ENCODE results near the gene C19orf38. TPM values are rescaled to one million over a fixed set of nuclear protein-coding genes. Genes with fewer than 3 reads are reported as not detected.

Gene C19orf38
- total and polyA plus RNA-seq, 9 of the 15 experiments (the other 6 are each of a cell fraction or from before 2014, with no cell fraction given) = 0.14 to 0.18 TPM; not detected in 7

DNA sequence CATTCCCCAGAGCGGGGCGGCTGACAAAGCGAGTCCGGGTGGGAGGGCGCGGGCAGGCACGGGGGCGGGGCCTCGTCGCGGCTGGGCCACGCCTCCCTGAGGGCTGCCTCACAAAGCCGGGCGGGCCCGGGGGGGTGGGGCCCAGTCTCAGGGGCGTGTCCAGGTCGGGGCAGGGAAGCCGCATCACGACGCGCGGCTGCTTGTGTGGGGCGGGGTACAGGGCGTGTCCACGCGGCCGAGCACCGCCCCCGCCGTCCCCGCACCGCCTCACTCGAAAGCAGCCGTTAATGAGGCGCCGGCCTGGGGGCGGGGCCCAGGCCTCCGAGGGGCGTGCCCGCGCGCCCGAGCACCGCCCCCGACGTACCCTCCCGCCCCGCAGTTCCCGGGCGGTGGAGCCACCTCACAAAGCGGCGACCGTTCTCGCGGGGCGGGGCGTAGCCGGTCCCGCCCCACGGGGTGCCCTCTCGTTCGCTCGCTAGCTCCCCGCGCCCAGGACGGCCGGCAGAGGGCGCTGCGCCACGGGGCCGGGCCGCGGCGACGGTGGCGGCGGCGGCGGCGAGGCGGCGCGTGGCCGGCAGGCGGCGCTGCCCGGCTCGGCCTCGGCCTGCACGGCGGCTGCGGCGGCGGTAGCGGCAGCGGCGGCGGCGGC is 22.9 kb downstream of the C19orf38 start, which contains the start of gene CARM1 (continued):
- TF ChIP-seq, protein P1, sequence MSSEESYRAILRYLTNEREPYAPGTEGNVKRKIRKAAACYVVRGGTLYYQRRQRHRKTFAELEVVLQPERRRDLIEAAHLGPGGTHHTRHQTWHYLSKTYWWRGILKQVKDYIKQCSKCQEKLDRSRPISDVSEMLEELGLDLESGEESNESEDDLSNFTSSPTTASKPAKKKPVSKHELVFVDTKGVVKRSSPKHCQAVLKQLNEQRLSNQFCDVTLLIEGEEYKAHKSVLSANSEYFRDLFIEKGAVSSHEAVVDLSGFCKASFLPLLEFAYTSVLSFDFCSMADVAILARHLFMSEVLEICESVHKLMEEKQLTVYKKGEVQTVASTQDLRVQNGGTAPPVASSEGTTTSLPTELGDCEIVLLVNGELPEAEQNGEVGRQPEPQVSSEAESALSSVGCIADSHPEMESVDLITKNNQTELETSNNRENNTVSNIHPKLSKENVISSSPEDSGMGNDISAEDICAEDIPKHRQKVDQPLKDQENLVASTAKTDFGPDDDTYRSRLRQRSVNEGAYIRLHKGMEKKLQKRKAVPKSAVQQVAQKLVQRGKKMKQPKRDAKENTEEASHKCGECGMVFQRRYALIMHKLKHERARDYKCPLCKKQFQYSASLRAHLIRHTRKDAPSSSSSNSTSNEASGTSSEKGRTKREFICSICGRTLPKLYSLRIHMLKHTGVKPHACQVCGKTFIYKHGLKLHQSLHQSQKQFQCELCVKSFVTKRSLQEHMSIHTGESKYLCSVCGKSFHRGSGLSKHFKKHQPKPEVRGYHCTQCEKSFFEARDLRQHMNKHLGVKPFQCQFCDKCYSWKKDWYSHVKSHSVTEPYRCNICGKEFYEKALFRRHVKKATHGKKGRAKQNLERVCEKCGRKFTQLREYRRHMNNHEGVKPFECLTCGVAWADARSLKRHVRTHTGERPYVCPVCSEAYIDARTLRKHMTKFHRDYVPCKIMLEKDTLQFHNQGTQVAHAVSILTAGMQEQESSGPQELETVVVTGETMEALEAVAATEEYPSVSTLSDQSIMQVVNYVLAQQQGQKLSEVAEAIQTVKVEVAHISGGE (CRISPR knock-in tag; IDR thresholded peaks at IDR 0.05) = peak in 1 of 3 experiments; percentile 35; a peak in 1 of 6 replicates
- TF ChIP-seq NRF1 (conservative IDR thresholded peaks at IDR 0.05 in 1 of 2, IDR thresholded peaks at IDR 0.05 in 1 of 2) (peak; percentile 86 to 87), TCF3 (CRISPR knock-in tag; IDR thresholded peaks at IDR 0.05) (peak; percentile 30; the same call in 1 of the 2 replicates), NEUROD1 (IDR thresholded peaks at IDR 0.05; ENCODE audit: borderline replicate concordance, low read depth, low read length, partially characterized antibody) (no peak), ZNF707 (CRISPR knock-in tag; conservative IDR thresholded peaks at IDR 0.05) (no peak), MAZ (CRISPR knock-in tag; conservative IDR thresholded peaks at IDR 0.05 in 1 of 2, IDR thresholded peaks at IDR 0.05 in 1 of 2) (peak; percentile 40 to 81; a peak in 3 of 4 replicates), RBM15 (IDR thresholded peaks at IDR 0.05; ENCODE audit: insufficient read depth, low read length) (no peak), ATF7 (IDR thresholded peaks at IDR 0.05) (peak; percentile 75; the same call in 1 of the 2 replicates), MEIS2 (IDR thresholded peaks at IDR 0.05; ENCODE audit: partially characterized antibody) (peak; percentile 6), FOXK2 (conservative IDR thresholded peaks at IDR 0.05 in 1 of 2, IDR thresholded peaks at IDR 0.05 in 1 of 2; ENCODE audit: low read depth in 2 of 2) (no peak), GABPB1 (CRISPR knock-in tag; IDR thresholded peaks at IDR 0.05) (peak; percentile 42; the same call in 1 of the 2 replicates)
- TF ChIP-seq, protein P2, sequence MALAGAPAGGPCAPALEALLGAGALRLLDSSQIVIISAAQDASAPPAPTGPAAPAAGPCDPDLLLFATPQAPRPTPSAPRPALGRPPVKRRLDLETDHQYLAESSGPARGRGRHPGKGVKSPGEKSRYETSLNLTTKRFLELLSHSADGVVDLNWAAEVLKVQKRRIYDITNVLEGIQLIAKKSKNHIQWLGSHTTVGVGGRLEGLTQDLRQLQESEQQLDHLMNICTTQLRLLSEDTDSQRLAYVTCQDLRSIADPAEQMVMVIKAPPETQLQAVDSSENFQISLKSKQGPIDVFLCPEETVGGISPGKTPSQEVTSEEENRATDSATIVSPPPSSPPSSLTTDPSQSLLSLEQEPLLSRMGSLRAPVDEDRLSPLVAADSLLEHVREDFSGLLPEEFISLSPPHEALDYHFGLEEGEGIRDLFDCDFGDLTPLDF (CRISPR knock-in tag; IDR thresholded peaks at IDR 0.05) = peak; percentile 54; the same call in 1 of the 2 replicates
- TF ChIP-seq, protein P3, sequence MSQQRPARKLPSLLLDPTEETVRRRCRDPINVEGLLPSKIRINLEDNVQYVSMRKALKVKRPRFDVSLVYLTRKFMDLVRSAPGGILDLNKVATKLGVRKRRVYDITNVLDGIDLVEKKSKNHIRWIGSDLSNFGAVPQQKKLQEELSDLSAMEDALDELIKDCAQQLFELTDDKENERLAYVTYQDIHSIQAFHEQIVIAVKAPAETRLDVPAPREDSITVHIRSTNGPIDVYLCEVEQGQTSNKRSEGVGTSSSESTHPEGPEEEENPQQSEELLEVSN (IDR thresholded peaks at IDR 0.05; ENCODE audit: borderline replicate concordance in 1 of 2, extremely low read depth in 1 of 2, insufficient read depth in 1 of 2, insufficient read length in 1 of 2, low read depth in 1 of 2, low read length in 1 of 2, poor library complexity in 1 of 2, severe bottlenecking in 1 of 2) = peak; percentile 18 to 25
- TF ChIP-seq, protein P4, sequence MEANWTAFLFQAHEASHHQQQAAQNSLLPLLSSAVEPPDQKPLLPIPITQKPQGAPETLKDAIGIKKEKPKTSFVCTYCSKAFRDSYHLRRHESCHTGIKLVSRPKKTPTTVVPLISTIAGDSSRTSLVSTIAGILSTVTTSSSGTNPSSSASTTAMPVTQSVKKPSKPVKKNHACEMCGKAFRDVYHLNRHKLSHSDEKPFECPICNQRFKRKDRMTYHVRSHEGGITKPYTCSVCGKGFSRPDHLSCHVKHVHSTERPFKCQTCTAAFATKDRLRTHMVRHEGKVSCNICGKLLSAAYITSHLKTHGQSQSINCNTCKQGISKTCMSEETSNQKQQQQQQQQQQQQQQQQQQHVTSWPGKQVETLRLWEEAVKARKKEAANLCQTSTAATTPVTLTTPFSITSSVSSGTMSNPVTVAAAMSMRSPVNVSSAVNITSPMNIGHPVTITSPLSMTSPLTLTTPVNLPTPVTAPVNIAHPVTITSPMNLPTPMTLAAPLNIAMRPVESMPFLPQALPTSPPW (CRISPR knock-in tag; IDR thresholded peaks at IDR 0.05) = peak; percentile 94
- TF ChIP-seq, protein P5, sequence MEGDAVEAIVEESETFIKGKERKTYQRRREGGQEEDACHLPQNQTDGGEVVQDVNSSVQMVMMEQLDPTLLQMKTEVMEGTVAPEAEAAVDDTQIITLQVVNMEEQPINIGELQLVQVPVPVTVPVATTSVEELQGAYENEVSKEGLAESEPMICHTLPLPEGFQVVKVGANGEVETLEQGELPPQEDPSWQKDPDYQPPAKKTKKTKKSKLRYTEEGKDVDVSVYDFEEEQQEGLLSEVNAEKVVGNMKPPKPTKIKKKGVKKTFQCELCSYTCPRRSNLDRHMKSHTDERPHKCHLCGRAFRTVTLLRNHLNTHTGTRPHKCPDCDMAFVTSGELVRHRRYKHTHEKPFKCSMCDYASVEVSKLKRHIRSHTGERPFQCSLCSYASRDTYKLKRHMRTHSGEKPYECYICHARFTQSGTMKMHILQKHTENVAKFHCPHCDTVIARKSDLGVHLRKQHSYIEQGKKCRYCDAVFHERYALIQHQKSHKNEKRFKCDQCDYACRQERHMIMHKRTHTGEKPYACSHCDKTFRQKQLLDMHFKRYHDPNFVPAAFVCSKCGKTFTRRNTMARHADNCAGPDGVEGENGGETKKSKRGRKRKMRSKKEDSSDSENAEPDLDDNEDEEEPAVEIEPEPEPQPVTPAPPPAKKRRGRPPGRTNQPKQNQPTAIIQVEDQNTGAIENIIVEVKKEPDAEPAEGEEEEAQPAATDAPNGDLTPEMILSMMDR (IDR thresholded peaks at IDR 0.05 in 2 of 3, conservative IDR thresholded peaks at IDR 0.05 in 1 of 3; ENCODE audit: insufficient read depth in 2 of 3, low read depth in 1 of 3, low read length in 3 of 3) = peak; percentile 48 to 94 (median 92); a peak in 5 of 6 replicates

Data from K562 (cell line).